ENCODE data around the gene NPDC1.
"Not testable (repeated sequence)": the region's sequence is repeated elsewhere in the genome, so short reads cannot be mapped to it uniquely, and the experiment has no call there.

NPDC1 gene

DNA sequence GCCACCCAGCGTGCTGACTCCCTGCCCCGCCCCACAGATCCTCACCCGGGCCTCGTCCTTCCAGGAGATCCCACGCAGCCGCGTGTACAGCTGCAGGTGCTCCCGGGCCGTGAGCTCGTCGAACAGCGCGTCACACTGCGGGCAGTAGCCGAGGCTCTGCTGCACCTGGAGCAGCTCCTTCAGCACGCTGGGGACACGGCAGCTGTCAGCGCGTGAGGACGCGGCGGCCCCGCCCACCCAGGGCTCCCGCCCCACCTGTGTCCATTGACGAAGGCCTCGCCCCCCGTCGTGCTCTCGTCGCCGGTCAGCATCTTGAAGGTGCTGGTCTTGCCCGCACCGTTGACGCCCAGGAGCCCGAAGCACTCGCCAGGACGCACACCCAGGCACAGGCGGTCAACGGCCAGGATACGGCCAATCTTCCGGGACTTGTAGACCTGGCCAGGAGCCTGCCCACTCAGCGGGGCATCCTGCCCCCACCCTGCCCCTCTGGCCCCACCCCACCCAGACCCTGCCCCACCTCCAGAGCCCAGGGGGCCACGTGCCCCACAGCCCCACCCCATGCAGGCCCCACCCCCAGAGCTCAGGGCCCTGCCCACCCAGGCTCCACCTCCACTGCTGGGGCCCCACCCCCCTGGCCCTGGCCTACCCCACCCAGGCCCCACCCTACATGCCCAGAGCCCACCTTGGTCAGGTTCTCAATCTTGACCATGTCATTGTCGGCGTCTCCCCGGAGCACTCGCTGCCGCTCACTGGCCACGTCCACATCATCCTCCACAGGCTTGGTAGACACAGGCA lies 35.8 kb downstream of the NPDC1 start:
- WGBS, 2 experiments, result 94 to 95% methylated on average over 49 of the region's 49 CpGs

DNA sequence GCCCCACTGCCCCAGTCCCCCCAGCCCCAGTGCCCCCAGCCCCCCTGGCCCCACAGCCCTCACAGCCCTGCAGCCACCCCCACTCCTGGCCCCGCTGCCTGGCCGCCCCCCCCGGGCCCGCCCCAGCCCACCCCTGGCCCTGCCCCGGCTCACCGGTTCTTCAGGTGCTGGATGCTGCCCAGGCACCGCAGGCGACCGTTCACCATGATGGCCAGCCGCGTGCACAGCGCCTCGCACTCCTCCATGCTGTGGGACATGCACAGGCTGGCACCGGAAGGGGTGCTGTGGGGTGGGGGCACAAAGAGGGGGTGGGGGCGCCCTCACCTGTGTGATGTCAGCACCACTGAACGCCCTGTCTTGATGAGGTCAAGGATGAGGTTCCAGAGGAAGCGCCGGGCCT lies 36.8 kb downstream of the NPDC1 start:
- no peaks in the 10 kb centered on the region for H3K36me3 ChIP-seq (ENCODE audit: control insufficient read depth, insufficient read depth, low read length)
- H3K4me3 ChIP-seq (ENCODE audit: insufficient read depth, low read depth, low read length), result no peak overlapping the region
- WGBS, 2 experiments, result 94 to 95% methylated on average over 18 of the region's 18 CpGs

More for the DNA sequence above, 35.8 kb downstream of the NPDC1 start:
- H3K27ac ChIP-seq (ENCODE audit: insufficient read depth, low read depth, low read length, poor library complexity, severe bottlenecking), result no peak overlapping the region
- H3K4me3 ChIP-seq (ENCODE audit: insufficient read depth, low read depth, low read length), result no peak overlapping the region
- H3K36me3 ChIP-seq (ENCODE audit: control insufficient read depth, insufficient read depth, low read length), result no peaks in the 10 kb centered on the region
- no peaks in the 10 kb centered on the region for H3K27me3 ChIP-seq (ENCODE audit: control insufficient read depth, insufficient read depth, low read length, poor library complexity, severe bottlenecking)
- H3K9me3 ChIP-seq (ENCODE audit: control insufficient read depth, low read length), result no peaks in the 10 kb centered on the region
- H3K4me1 ChIP-seq (ENCODE audit: control insufficient read depth, insufficient read depth, low read length), result peaks cover 7% of the 10 kb centered on the region

DNA sequence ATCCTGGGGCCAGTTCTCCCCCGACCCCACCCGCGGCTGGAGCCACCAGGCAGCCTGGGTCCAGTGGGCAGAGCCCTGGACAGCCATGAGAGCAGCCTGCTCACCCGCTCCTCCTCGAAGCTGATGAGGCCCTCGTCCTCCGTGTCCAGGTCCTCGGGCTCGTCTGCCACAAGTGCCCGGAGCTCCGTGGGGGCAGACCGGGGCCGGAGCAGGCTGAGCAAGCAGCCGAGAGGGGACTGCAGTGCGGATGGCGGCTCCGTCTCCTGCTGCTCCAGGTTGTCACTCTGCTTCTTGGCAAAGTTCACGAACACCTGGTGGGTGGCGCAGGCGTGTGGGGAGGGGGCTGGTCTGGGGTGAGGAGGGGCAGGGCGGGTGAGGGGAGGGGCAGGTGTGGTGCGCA lies 37.7 kb downstream of the NPDC1 start:
- H3K27me3 ChIP-seq (ENCODE audit: control insufficient read depth, insufficient read depth, low read length, poor library complexity, severe bottlenecking), result no peaks in the 10 kb centered on the region
- no peaks in the 10 kb centered on the region for H3K36me3 ChIP-seq (ENCODE audit: control insufficient read depth, insufficient read depth, low read length)
- H3K4me1 ChIP-seq (ENCODE audit: control insufficient read depth, insufficient read depth, low read length), result peaks cover 7% of the 10 kb centered on the region
- 92% methylated on average over 22 of the region's 22 CpGs for WGBS, 2 experiments
- no peaks in the 10 kb centered on the region for H3K9me3 ChIP-seq (ENCODE audit: control insufficient read depth, low read length)
- no peak overlapping the region for H3K27ac ChIP-seq (ENCODE audit: insufficient read depth, low read depth, low read length, poor library complexity, severe bottlenecking)
- no peak overlapping the region for H3K4me3 ChIP-seq (ENCODE audit: insufficient read depth, low read depth, low read length)

More for the DNA sequence above, 36.8 kb downstream of the NPDC1 start:
- Histone ChIP-seq H3K27ac (ENCODE audit: insufficient read depth, low read depth, low read length, poor library complexity, severe bottlenecking) (no peak overlapping the region), H3K9me3 (ENCODE audit: control insufficient read depth, low read length) (no peaks in the 10 kb centered on the region), H3K4me1 (ENCODE audit: control insufficient read depth, insufficient read depth, low read length) (peaks cover 7% of the 10 kb centered on the region), H3K27me3 (ENCODE audit: control insufficient read depth, insufficient read depth, low read length, poor library complexity, severe bottlenecking) (no peaks in the 10 kb centered on the region)

DNA sequence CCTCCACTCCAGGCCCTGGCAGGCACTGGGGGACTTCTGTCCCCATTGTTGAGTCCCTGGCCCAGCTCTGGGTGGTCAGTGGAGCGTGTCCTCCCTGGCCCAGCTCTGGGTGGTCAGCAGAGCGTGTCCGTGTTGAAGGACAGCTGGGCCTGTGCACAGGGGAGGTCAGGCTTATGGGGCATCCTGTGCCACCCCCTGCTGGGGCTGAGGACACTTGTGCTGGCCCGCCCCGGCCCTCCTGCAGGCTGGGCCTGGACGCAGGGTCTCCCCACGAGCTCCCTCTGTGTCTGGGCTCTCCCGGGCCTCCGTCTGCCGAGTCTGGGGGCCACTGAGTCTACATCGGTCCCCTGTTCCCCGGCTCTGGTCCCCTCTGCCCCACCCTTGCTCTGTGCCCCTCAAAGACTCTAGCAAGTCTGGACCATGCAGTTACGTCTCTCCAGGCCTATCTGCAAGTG lies 38.1 kb downstream of the NPDC1 start:
- no peak overlapping the region for H3K27ac ChIP-seq (ENCODE audit: insufficient read depth, low read depth, low read length, poor library complexity, severe bottlenecking)
- no peaks in the 10 kb centered on the region for H3K36me3 ChIP-seq (ENCODE audit: control insufficient read depth, insufficient read depth, low read length)
- H3K27me3 ChIP-seq (ENCODE audit: control insufficient read depth, insufficient read depth, low read length, poor library complexity, severe bottlenecking), result no peaks in the 10 kb centered on the region
- 90 to 91% methylated on average over 13 of the region's 13 CpGs for WGBS, 2 experiments
- H3K4me3 ChIP-seq (ENCODE audit: insufficient read depth, low read depth, low read length), result no peak overlapping the region
- H3K4me1 ChIP-seq (ENCODE audit: control insufficient read depth, insufficient read depth, low read length), result peaks cover 7% of the 10 kb centered on the region
- no peaks in the 10 kb centered on the region for H3K9me3 ChIP-seq (ENCODE audit: control insufficient read depth, low read length)

DNA sequence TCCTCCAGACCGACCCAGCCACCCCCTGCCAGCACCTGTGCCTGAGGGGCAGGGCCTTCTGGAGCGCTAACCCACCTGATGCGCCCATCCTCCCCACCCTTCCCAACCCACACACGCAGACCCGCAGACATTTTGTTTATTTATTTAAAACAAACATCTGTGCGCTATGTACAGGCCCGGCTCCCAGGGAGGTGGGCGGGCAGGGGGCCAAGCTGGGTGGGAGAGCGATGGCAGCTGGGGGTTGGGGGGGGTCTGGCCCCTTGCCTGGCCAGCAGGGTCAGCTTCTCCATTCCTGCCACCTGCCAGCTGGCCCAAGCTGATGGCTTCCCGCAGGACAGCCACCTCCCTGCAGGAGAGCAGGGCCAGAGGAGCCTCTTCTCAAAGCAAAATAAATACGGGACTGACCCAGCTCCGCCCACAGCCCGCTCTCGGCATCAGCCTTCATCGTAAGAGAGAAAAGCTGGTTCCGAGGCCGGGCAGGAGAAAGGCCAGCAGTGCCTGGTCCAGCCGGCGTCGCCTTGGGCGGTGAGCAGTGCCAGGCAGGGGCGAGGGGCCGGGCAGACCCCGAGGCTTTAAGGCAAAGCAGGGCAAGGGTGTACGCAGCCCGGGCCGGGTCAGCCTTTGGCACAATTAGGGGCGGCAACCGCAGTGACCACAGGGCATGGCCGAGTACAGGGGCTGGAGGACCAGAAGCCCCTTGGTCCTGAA lies 38.7 kb downstream of the NPDC1 start:
- Histone ChIP-seq H3K27ac (ENCODE audit: insufficient read depth, low read depth, low read length, poor library complexity, severe bottlenecking) (no peak overlapping the region), H3K4me3 (ENCODE audit: insufficient read depth, low read depth, low read length) (no peak overlapping the region), H3K36me3 (ENCODE audit: control insufficient read depth, insufficient read depth, low read length) (no peaks in the 10 kb centered on the region), H3K27me3 (ENCODE audit: control insufficient read depth, insufficient read depth, low read length, poor library complexity, severe bottlenecking) (no peaks in the 10 kb centered on the region), H3K9me3 (ENCODE audit: control insufficient read depth, low read length) (no peaks in the 10 kb centered on the region), H3K4me1 (ENCODE audit: control insufficient read depth, insufficient read depth, low read length) (peaks cover 7% of the 10 kb centered on the region)
- 86 to 87% methylated on average over 30 of the region's 30 CpGs for WGBS, 2 experiments

DNA sequence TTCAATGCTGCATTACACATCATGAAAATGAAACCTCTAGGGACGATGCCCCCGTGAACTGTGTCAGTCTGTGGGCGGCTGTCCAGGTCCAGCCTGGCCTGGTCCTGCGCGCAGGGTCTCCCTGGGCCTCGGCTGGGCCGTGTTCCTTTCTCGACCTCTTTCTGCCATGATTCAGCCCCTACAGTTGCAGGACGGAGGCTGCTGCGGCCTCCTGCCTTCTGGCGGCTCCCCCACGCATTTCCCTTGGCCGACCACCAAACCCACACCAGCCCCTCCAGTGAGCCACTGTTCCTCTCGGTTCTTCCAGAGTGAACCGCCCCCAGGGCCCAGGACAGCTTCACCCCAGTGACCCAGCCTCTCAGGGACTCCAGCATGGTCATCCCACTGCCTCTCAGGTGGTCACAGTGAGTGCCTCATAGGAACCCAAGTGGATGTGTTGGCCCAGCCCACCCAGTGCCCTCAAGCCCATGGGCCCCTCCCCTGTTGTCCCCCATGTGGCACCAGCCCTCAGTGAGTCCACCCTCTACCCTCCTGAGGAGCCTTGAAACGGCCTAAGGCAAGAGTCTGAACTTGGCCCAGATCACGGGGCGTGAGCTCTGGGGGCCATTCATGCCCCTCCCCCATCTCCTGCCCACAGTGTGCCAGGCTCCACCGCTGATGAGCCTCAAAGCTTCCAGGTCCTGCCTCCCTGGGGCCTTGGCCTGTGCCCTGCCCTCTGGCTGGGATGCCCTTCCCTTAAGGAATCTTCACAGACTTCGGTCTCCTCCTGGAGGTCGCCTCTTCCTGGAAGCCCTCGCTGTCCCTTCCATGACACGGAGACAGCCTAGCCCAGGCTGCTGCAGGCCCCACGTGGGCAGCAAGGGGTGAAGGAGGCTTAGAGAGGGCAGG lies 39.6 kb downstream of the NPDC1 start:
- no peaks in the 10 kb centered on the region for H3K9me3 ChIP-seq (ENCODE audit: control insufficient read depth, low read length)
- H3K4me3 ChIP-seq (ENCODE audit: insufficient read depth, low read depth, low read length), result no peak overlapping the region
- H3K27ac ChIP-seq (ENCODE audit: insufficient read depth, low read depth, low read length, poor library complexity, severe bottlenecking), result no peak overlapping the region
- peaks cover 7% of the 10 kb centered on the region for H3K4me1 ChIP-seq (ENCODE audit: control insufficient read depth, insufficient read depth, low read length)
- H3K27me3 ChIP-seq (ENCODE audit: control insufficient read depth, insufficient read depth, low read length, poor library complexity, severe bottlenecking), result no peaks in the 10 kb centered on the region
- no peaks in the 10 kb centered on the region for H3K36me3 ChIP-seq (ENCODE audit: control insufficient read depth, insufficient read depth, low read length)
- 94 to 96% methylated on average over 24 of the region's 24 CpGs for WGBS, 2 experiments

DNA sequence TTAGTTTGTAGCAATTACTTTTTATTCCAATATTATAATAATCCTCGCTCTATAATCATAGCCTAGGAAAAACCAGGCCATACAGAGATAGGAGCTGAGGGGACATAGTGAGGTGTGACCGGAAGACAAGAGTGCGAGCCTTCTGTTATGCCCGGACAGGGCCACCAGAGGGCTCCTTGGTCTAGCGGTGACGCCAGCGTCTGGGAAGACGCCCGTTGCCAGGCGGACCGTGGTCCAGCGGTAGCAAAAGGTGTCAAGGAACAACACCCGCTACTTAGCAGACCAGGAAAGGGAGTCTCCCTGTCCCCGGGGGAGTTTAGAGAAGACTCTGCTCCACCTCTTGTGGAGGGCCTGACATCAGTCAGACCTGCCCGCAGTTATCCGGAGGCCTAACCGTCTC lies 41.7 kb downstream of the NPDC1 start:
- not testable (repeated sequence) for H3K27me3 ChIP-seq (ENCODE audit: control insufficient read depth, insufficient read depth, low read length, poor library complexity, severe bottlenecking); H3K4me3 ChIP-seq (ENCODE audit: insufficient read depth, low read depth, low read length); H3K36me3 ChIP-seq (ENCODE audit: control insufficient read depth, insufficient read depth, low read length); H3K9me3 ChIP-seq (ENCODE audit: control insufficient read depth, low read length); H3K27ac ChIP-seq (ENCODE audit: insufficient read depth, low read depth, low read length, poor library complexity, severe bottlenecking); H3K4me1 ChIP-seq (ENCODE audit: control insufficient read depth, insufficient read depth, low read length)
- WGBS, 2 experiments, result 50 to 51% methylated on average over 16 of the region's 17 CpGs

DNA sequence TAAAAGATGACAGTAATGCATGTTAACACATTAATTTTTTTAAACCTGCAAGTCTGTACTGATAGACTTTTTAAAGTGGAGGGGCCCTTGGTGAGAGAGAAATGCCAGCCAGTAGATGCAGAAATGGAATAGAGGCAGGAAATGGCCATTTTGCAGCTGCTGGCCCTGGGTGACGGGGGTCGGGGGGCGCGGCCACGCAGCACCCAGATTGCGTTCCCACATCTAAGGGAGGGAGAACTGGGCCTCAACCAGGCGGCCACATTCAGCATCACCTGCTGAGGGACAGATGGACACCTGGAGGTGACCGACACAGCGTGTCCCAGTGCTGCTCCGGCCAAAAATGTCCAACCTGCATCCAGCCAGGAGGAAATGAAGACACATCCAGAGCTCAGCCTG lies 43.3 kb downstream of the NPDC1 start:
- H3K36me3 ChIP-seq (ENCODE audit: control insufficient read depth, insufficient read depth, low read length), result no peaks in the 10 kb centered on the region
- no peaks in the 10 kb centered on the region for H3K27me3 ChIP-seq (ENCODE audit: control insufficient read depth, insufficient read depth, low read length, poor library complexity, severe bottlenecking)
- H3K27ac ChIP-seq (ENCODE audit: insufficient read depth, low read depth, low read length, poor library complexity, severe bottlenecking), result no peak overlapping the region
- WGBS, 2 experiments, result 93 to 94% methylated on average over 10 of the region's 10 CpGs
- no peak overlapping the region for H3K4me3 ChIP-seq (ENCODE audit: insufficient read depth, low read depth, low read length)
- H3K4me1 ChIP-seq (ENCODE audit: control insufficient read depth, insufficient read depth, low read length), result peaks cover 4% of the 10 kb centered on the region
- no peaks in the 10 kb centered on the region for H3K9me3 ChIP-seq (ENCODE audit: control insufficient read depth, low read length)

DNA sequence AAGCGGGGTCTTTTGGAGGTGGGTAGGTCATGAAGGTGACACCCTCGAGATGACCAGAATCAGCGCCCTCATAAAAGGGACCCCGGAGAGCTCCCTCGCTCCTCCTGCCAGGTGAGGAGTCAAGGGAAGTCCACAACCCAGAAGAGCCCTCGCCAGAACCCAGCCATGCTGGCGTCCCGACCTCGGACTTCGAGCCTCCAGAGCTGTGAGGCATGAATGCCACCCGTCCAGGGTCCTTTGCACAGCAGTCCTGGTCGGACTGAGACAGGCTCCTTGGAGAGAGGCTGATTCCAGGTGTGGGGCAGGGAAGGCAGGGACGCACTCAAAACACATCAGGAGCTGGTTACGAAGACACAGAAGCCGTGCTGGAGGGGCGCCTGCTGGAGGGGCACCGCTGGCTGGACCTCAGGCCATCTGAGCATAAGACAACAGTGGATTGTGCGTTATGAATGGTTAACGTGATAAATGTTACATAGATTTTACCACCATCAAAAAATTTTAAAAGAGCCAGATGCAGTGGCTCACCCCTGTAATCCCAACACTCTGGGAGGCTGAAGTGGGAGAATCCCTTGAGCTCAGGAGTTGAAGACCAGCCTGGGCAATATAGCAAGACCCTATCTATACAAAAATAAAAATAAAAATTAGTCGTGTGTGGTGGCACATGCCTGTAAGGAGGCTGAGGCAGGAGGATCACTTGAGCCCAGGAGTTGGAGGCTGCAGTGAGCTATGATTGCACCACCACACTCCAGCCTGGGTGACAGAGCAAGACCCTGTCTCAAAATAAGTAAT lies 43.9 kb downstream of the NPDC1 start:
- WGBS, 2 experiments, result 91 to 92% methylated on average over 18 to 20 of the region's 20 CpGs
- Histone ChIP-seq H3K36me3 (ENCODE audit: control insufficient read depth, insufficient read depth, low read length) (no peaks in the 10 kb centered on the region), H3K27me3 (ENCODE audit: control insufficient read depth, insufficient read depth, low read length, poor library complexity, severe bottlenecking) (no peaks in the 10 kb centered on the region), H3K9me3 (ENCODE audit: control insufficient read depth, low read length) (no peaks in the 10 kb centered on the region), H3K4me3 (ENCODE audit: insufficient read depth, low read depth, low read length) (no peak overlapping the region), H3K27ac (ENCODE audit: insufficient read depth, low read depth, low read length, poor library complexity, severe bottlenecking) (no peak overlapping the region), H3K4me1 (ENCODE audit: control insufficient read depth, insufficient read depth, low read length) (peaks cover 3% of the 10 kb centered on the region)

Measured in ectodermal cell (in vitro differentiated cells).